Natural killer cell (primary cell): Measurements from ENCODE around the gene PRKCQ. TPM values are rescaled to one million over a fixed set of nuclear protein-coding genes. Genes with fewer than 3 reads are reported as not detected.

ENCODE experiments used
- ATAC-seq, 3 donors: fragments of 150-1000 bp in 2 of 3; fragments of 200-7000 bp in 1 of 3; cut with Tn5 transposase; 1 replicate in 1 of 3; 2 replicates in 2 of 3; pipeline ENCODE4 v1.10.0; 2021; ENCODE audit warnings: mild to moderate bottlenecking in 2 of 3, moderate library complexity in 2 of 3
- DNase-seq, 2 donors: peaks; one replicate each; pipeline versions ENCODE4 v3.0.0 to v3.0.0-alpha.2; 2013 to 2021; ENCODE audit warnings: mixed read lengths in 1 of 2
- H3K27ac ChIP-seq: one replicate; pipeline ENCODE4 v1.5.1; 2013; ENCODE audit warnings: mild to moderate bottlenecking, low read length
- H3K27me3 ChIP-seq: one replicate; pipeline ENCODE4 v1.6.1; 2013; ENCODE audit warnings: low read length; ENCODE audit not compliant: control insufficient read depth, insufficient read depth
- H3K36me3 ChIP-seq: one replicate; pipeline ENCODE4 v1.6.1; 2013; ENCODE audit warnings: low read length; ENCODE audit not compliant: control insufficient read depth, insufficient read depth
- H3K4me1 ChIP-seq: one replicate; pipeline ENCODE4 v1.6.1; 2013; ENCODE audit warnings: low read length; ENCODE audit not compliant: control insufficient read depth, insufficient read depth
- H3K4me3 ChIP-seq: one replicate; pipeline ENCODE4 v1.5.1; 2013; ENCODE audit warnings: low read length
- H3K9me3 ChIP-seq: one replicate; pipeline ENCODE4 v1.6.1; 2013; ENCODE audit warnings: low read length; ENCODE audit not compliant: control insufficient read depth, insufficient read depth
- H3K27ac Mint-ChIP-seq, 2 donors: one replicate each; pipeline ENCODE4 v1.8.0; 2022; ENCODE audit warnings: mild to moderate bottlenecking in 2 of 2, mixed read lengths in 2 of 2, moderate library complexity in 1 of 2
- H3K27me3 Mint-ChIP-seq, 2 donors: one replicate each; pipeline ENCODE4 v1.8.0; 2022; ENCODE audit warnings: low read depth in 2 of 2, mixed read lengths in 2 of 2
- H3K36me3 Mint-ChIP-seq: one replicate; pipeline ENCODE4 v1.8.0; 2022; ENCODE audit warnings: mixed read lengths
- H3K4me1 Mint-ChIP-seq, 2 donors: one replicate each; pipeline ENCODE4 v1.8.0; 2022; ENCODE audit warnings: mixed read lengths in 2 of 2
- H3K4me3 Mint-ChIP-seq: one replicate; pipeline ENCODE4 v1.8.0; 2022; ENCODE audit warnings: mild to moderate bottlenecking, moderate library complexity, mixed read lengths
- H3K9me3 Mint-ChIP-seq, 2 donors: one replicate each; pipeline ENCODE4 v1.8.0; 2022; ENCODE audit warnings: mixed read lengths in 2 of 2
- CTCF ChIP-seq: fragments of 200-600 bp; IDR thresholded peaks from one replicate; pipeline ENCODE4 v1.8.0; 2022; ENCODE audit warnings: antibody characterized with exemption
- WGBS: methylation state at CpG from one replicate; pipeline ENCODE4 v1.1.7; 2013; ENCODE audit warnings: missing lambda C conversion rate; ENCODE audit not compliant: insufficient coverage; 5-methylcytosine and 5-hydroxymethylcytosine counted together
- intact Hi-C: fragments of 100-400 bp; cut with micrococcal nuclease; formaldehyde crosslinking; loops from one replicate; pipeline ENCODE4 v1.14.2; 2022
- total RNA-seq, 4 donors: library from RNA; stranded (reverse); fragments of 120-200 nt in 1 of 4; gene quantifications; one replicate each; pipeline versions ENCODE4 v1.2.3 to v1.2.4, GENCODE V29; 2013 to 2022

PRKCQ gene
- total RNA-seq, 3 donors from 2014 or later (not counting 1 experiment from before 2014, with no cell fraction given): 46.5 to 69.5 (median 61.3) TPM

- intact Hi-C loops: loop anchor here (5.0 kb wide), 1 partner anchor 37 kb away; no protein-coding TSS in a partner anchor
- Mint-ChIP-seq H3K36me3 (no peaks in the 10 kb centered on the region), H3K27ac (peak overlapping the region; percentile 7 to 100)
Observed at GRCh38 chr10:6539833-6540232, 40.2 kb downstream of the PRKCQ start.

GRCh38 chr10:6537770-6538169 is 42.3 kb downstream of the PRKCQ start:
- no peak for ATAC-seq
- Histone ChIP-seq H3K9me3 (no peaks in the 10 kb centered on the region), H3K36me3 (peaks cover 3% of the 10 kb centered on the region), H3K27ac (no peak overlapping the region), H3K27me3 (no peaks in the 10 kb centered on the region), H3K4me1 (peaks cover 20% of the 10 kb centered on the region), H3K4me3 (no peak overlapping the region)
- 67% methylated on average over 4 of the region's 5 CpGs for WGBS
- peaks cover 66 to 67% of the 10 kb centered on the region in 2 donors for H3K4me1 Mint-ChIP-seq
- H3K27ac Mint-ChIP-seq: peak overlapping the region; percentile 67 to 68
- no peak overlapping the region for H3K4me3 Mint-ChIP-seq
- no peaks in the 10 kb centered on the region for H3K27me3 Mint-ChIP-seq
- H3K36me3 Mint-ChIP-seq: no peaks in the 10 kb centered on the region
- no peak for TF ChIP-seq CTCF
- intact Hi-C loops: no loop called here
- H3K9me3 Mint-ChIP-seq: no peaks in the 10 kb centered on the region
- no peak for DNase-seq

More at GRCh38 chr10:6539833-6540232, 40.2 kb downstream of the PRKCQ start:
- H3K9me3 ChIP-seq: no peaks in the 10 kb centered on the region
- ATAC-seq (no peak), DNase-seq (no peak)
- no peak for TF ChIP-seq CTCF
- no peak overlapping the region for H3K27ac ChIP-seq
- Mint-ChIP-seq H3K27me3 (no peaks in the 10 kb centered on the region), H3K4me1 (peaks cover 73 to 78% of the 10 kb centered on the region in 2 donors), H3K9me3 (no peaks in the 10 kb centered on the region), H3K4me3 (peak overlapping the region; percentile 28)
- no peak overlapping the region for H3K4me3 ChIP-seq
- peaks cover 3% of the 10 kb centered on the region for H3K36me3 ChIP-seq
- peaks cover 36% of the 10 kb centered on the region for H3K4me1 ChIP-seq
- no peaks in the 10 kb centered on the region for H3K27me3 ChIP-seq

- Mint-ChIP-seq H3K4me1 (peaks cover 64 to 66% of the 10 kb centered on the region in 2 donors), H3K9me3 (no peaks in the 10 kb centered on the region), H3K27me3 (no peaks in the 10 kb centered on the region), H3K36me3 (no peaks in the 10 kb centered on the region), H3K4me3 (no peak overlapping the region), H3K27ac (peak overlapping the region; percentile 67 to 68)
- Histone ChIP-seq H3K36me3 (peaks cover 3% of the 10 kb centered on the region), H3K4me1 (peaks cover 19% of the 10 kb centered on the region), H3K27ac (no peak overlapping the region), H3K9me3 (no peaks in the 10 kb centered on the region), H3K27me3 (no peaks in the 10 kb centered on the region), H3K4me3 (no peak overlapping the region)
- ATAC-seq (no peak), DNase-seq (no peak)
- 99% methylated on average over 3 of the region's 3 CpGs for WGBS
- intact Hi-C loops: no loop called here
- TF ChIP-seq CTCF: no peak
Observed at GRCh38 chr10:6536102-6536501, 44.0 kb downstream of the PRKCQ start.

GRCh38 chr10:6535156-6535764 is 44.8 kb downstream of the PRKCQ start:
- H3K27ac ChIP-seq: no peak overlapping the region
- Mint-ChIP-seq H3K27ac (peak overlapping the region; percentile 67 to 68), H3K36me3 (no peaks in the 10 kb centered on the region), H3K27me3 (no peaks in the 10 kb centered on the region), H3K4me3 (no peak overlapping the region), H3K9me3 (no peaks in the 10 kb centered on the region), H3K4me1 (peaks cover 66 to 70% of the 10 kb centered on the region in 2 donors)
- peaks cover 3% of the 10 kb centered on the region for H3K36me3 ChIP-seq
- WGBS: 99% methylated on average over 10 of the region's 11 CpGs
- H3K9me3 ChIP-seq: no peaks in the 10 kb centered on the region
- DNase-seq (no peak), ATAC-seq (no peak)
- no peak for TF ChIP-seq CTCF
- H3K4me1 ChIP-seq: peaks cover 27% of the 10 kb centered on the region
- intact Hi-C loops: no loop called here
- no peaks in the 10 kb centered on the region for H3K27me3 ChIP-seq
- H3K4me3 ChIP-seq: no peak overlapping the region
